Measurements from ENCODE around the gene SSB. TPM values are rescaled to one million over a fixed set of nuclear protein-coding genes. Genes with fewer than 3 reads are reported as not detected.

Gene SSB
- total and polyA plus RNA-seq, 4 donors = 29.9 to 61.4 (median 42.2) TPM

- 96% methylated on average over 9 of the region's 9 CpGs for WGBS
- TF ChIP-seq YY1 (IDR thresholded peaks at IDR 0.05) (no peak), NR2F2 (IDR thresholded peaks at IDR 0.05) (no peak), TAF1 (conservative IDR thresholded peaks at IDR 0.05) (no peak)
- H3K4me1 ChIP-seq (ENCODE audit: control insufficient read depth in 4 of 4, insufficient read depth in 4 of 4, low read length in 3 of 4) = peaks cover 0 to 6% (median 4%) of the 10 kb centered on the region in 4 donors
These were observed 4.8 kb downstream of the SSB start for GRCh38 chr2:169803480-169803879.

GRCh38 chr2:169806586-169806985 is 7.9 kb downstream of the SSB start:
- H3K27me3 ChIP-seq (ENCODE audit: control insufficient read depth in 4 of 4, insufficient read depth in 4 of 4, low read length in 3 of 4) = no peaks in the 10 kb centered on the region
- TF ChIP-seq TAF1 (conservative IDR thresholded peaks at IDR 0.05) (no peak), YY1 (IDR thresholded peaks at IDR 0.05) (no peak), HNF4A (conservative IDR thresholded peaks at IDR 0.05) (no peak), HNF4G (IDR thresholded peaks at IDR 0.05) (no peak), FOXA2 (IDR thresholded peaks at IDR 0.05) (no peak), RXRA (IDR thresholded peaks at IDR 0.05) (no peak), SP1 (IDR thresholded peaks at IDR 0.05) (no peak), NR2F2 (IDR thresholded peaks at IDR 0.05) (no peak)
- TF ChIP-seq, protein P1, sequence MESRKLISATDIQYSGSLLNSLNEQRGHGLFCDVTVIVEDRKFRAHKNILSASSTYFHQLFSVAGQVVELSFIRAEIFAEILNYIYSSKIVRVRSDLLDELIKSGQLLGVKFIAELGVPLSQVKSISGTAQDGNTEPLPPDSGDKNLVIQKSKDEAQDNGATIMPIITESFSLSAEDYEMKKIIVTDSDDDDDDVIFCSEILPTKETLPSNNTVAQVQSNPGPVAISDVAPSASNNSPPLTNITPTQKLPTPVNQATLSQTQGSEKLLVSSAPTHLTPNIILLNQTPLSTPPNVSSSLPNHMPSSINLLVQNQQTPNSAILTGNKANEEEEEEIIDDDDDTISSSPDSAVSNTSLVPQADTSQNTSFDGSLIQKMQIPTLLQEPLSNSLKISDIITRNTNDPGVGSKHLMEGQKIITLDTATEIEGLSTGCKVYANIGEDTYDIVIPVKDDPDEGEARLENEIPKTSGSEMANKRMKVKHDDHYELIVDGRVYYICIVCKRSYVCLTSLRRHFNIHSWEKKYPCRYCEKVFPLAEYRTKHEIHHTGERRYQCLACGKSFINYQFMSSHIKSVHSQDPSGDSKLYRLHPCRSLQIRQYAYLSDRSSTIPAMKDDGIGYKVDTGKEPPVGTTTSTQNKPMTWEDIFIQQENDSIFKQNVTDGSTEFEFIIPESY (IDR thresholded peaks at IDR 0.05) = no peak
- TF ChIP-seq, protein P2, sequence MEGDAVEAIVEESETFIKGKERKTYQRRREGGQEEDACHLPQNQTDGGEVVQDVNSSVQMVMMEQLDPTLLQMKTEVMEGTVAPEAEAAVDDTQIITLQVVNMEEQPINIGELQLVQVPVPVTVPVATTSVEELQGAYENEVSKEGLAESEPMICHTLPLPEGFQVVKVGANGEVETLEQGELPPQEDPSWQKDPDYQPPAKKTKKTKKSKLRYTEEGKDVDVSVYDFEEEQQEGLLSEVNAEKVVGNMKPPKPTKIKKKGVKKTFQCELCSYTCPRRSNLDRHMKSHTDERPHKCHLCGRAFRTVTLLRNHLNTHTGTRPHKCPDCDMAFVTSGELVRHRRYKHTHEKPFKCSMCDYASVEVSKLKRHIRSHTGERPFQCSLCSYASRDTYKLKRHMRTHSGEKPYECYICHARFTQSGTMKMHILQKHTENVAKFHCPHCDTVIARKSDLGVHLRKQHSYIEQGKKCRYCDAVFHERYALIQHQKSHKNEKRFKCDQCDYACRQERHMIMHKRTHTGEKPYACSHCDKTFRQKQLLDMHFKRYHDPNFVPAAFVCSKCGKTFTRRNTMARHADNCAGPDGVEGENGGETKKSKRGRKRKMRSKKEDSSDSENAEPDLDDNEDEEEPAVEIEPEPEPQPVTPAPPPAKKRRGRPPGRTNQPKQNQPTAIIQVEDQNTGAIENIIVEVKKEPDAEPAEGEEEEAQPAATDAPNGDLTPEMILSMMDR (IDR thresholded peaks at IDR 0.05; ENCODE audit: low read depth, low read length, missing input control) = no peak
- TF ChIP-seq, protein P3, sequence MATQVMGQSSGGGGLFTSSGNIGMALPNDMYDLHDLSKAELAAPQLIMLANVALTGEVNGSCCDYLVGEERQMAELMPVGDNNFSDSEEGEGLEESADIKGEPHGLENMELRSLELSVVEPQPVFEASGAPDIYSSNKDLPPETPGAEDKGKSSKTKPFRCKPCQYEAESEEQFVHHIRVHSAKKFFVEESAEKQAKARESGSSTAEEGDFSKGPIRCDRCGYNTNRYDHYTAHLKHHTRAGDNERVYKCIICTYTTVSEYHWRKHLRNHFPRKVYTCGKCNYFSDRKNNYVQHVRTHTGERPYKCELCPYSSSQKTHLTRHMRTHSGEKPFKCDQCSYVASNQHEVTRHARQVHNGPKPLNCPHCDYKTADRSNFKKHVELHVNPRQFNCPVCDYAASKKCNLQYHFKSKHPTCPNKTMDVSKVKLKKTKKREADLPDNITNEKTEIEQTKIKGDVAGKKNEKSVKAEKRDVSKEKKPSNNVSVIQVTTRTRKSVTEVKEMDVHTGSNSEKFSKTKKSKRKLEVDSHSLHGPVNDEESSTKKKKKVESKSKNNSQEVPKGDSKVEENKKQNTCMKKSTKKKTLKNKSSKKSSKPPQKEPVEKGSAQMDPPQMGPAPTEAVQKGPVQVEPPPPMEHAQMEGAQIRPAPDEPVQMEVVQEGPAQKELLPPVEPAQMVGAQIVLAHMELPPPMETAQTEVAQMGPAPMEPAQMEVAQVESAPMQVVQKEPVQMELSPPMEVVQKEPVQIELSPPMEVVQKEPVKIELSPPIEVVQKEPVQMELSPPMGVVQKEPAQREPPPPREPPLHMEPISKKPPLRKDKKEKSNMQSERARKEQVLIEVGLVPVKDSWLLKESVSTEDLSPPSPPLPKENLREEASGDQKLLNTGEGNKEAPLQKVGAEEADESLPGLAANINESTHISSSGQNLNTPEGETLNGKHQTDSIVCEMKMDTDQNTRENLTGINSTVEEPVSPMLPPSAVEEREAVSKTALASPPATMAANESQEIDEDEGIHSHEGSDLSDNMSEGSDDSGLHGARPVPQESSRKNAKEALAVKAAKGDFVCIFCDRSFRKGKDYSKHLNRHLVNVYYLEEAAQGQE (IDR thresholded peaks at IDR 0.05) = no peak
- H3K4me3 ChIP-seq (ENCODE audit: low read depth in 1 of 3, low read length in 3 of 3) = no peak overlapping the region
- no peak overlapping the region for H3K27ac ChIP-seq (ENCODE audit: low read depth in 1 of 2, low read length in 2 of 2)
- H3K4me1 ChIP-seq (ENCODE audit: control insufficient read depth in 4 of 4, insufficient read depth in 4 of 4, low read length in 3 of 4) = peaks cover 0 to 2% (median 0%) of the 10 kb centered on the region in 4 donors
- DNase-seq (ENCODE audit: low spot score) = no peak
- H3K9me3 ChIP-seq (ENCODE audit: control insufficient read depth in 4 of 4, low read length in 3 of 4) = no peaks in the 10 kb centered on the region
- H3K36me3 ChIP-seq (ENCODE audit: control insufficient read depth in 4 of 4, insufficient read depth in 3 of 4, low read depth in 1 of 4, low read length in 3 of 4) = peaks cover 4 to 50% (median 44%) of the 10 kb centered on the region in 4 donors
- no peak overlapping the region for H3K9ac ChIP-seq (ENCODE audit: low read depth in 1 of 2, low read length in 2 of 2)

More at GRCh38 chr2:169803480-169803879, 4.8 kb downstream of the SSB start:
- no peak overlapping the region for H3K27ac ChIP-seq (ENCODE audit: low read depth in 1 of 2, low read length in 2 of 2)
- no peak overlapping the region for H3K4me3 ChIP-seq (ENCODE audit: low read depth in 1 of 3, low read length in 3 of 3)
- H3K9ac ChIP-seq (ENCODE audit: low read depth in 1 of 2, low read length in 2 of 2) = no peak overlapping the region
- H3K36me3 ChIP-seq (ENCODE audit: control insufficient read depth in 4 of 4, insufficient read depth in 3 of 4, low read depth in 1 of 4, low read length in 3 of 4) = peaks cover 2 to 33% (median 29%) of the 10 kb centered on the region in 4 donors
- no peaks in the 10 kb centered on the region for H3K27me3 ChIP-seq (ENCODE audit: control insufficient read depth in 4 of 4, insufficient read depth in 4 of 4, low read length in 3 of 4)
- no peak for DNase-seq (ENCODE audit: low spot score)
- no peaks in the 10 kb centered on the region for H3K9me3 ChIP-seq (ENCODE audit: control insufficient read depth in 4 of 4, low read length in 3 of 4)

Measured in liver (tissue), 9 donors.